ENCODE data around the gene FDXACB1. TPM values are rescaled to one million over a fixed set of nuclear protein-coding genes. Genes with fewer than 3 reads are reported as not detected.

Gene FDXACB1
- total RNA-seq, 2 donors from 2014 or later = 2.1 TPM; not detected in 1

- H3K4me3 ChIP-seq = no peak overlapping the region
- intact Hi-C loops (cut with DNase I) = no loop called here
- DNase-seq (no peak), ATAC-seq (no peak)
- peaks cover 4% of the 10 kb centered on the region for H3K4me1 ChIP-seq
- H3K36me3 ChIP-seq (replicated peaks in 1 of 2; ENCODE audit: insufficient read depth in 1 of 2, low read depth in 2 of 2) = peaks cover 0 to 11% of the 10 kb centered on the region in 2 donors
- TF ChIP-seq CTCF (IDR thresholded peaks at IDR 0.05) (no peak), POLR2A (IDR thresholded peaks at IDR 0.05) (no peak)
- no peaks in the 10 kb centered on the region for H3K9me3 ChIP-seq
- no peak overlapping the region for H3K27ac ChIP-seq
- 74 to 93% methylated on average over 1 of the region's 1 CpG for WGBS, 2 donors
- no peaks in the 10 kb centered on the region for H3K27me3 ChIP-seq
These were observed 38.8 kb downstream of the FDXACB1 start for GRCh38 chr11:111840143-111840542.

- intact Hi-C loops (cut with DNase I) = loop anchor here (5.0 kb wide), 1 partner anchor 256 kb away; no protein-coding TSS in a partner anchor
- Histone ChIP-seq H3K4me3 (no peak overlapping the region), H3K9me3 (no peaks in the 10 kb centered on the region), H3K4me1 (peaks cover 4% of the 10 kb centered on the region), H3K27ac (no peak overlapping the region), H3K36me3 (replicated peaks in 1 of 2; ENCODE audit: insufficient read depth in 1 of 2, low read depth in 2 of 2) (peaks cover 0 to 6% of the 10 kb centered on the region in 2 donors), H3K27me3 (no peaks in the 10 kb centered on the region)
- WGBS, 2 donors = 91 to 93% methylated on average over 5 of the region's 5 CpGs
- DNase-seq = no peak
- no peak for ATAC-seq
- no peak for TF ChIP-seq CTCF (IDR thresholded peaks at IDR 0.05)
- TF ChIP-seq POLR2A (IDR thresholded peaks at IDR 0.05) = no peak
These were observed 40.9 kb downstream of the FDXACB1 start for GRCh38 chr11:111838054-111838453.

GRCh38 chr11:111837366-111837891 is 41.5 kb downstream of the FDXACB1 start:
- Histone ChIP-seq H3K27me3 (no peaks in the 10 kb centered on the region), H3K36me3 (replicated peaks in 1 of 2; ENCODE audit: insufficient read depth in 1 of 2, low read depth in 2 of 2) (peaks cover 0 to 6% of the 10 kb centered on the region in 2 donors), H3K9me3 (no peaks in the 10 kb centered on the region), H3K4me1 (peaks cover 4% of the 10 kb centered on the region), H3K4me3 (no peak overlapping the region), H3K27ac (no peak overlapping the region)
- WGBS, 2 donors = 85 to 89% methylated on average over 5 of the region's 5 CpGs
- ATAC-seq (no peak), DNase-seq (no peak)
- intact Hi-C loops (cut with DNase I) = loop anchor here (5.0 kb wide), 1 partner anchor 255 kb away; no protein-coding TSS in a partner anchor
- TF ChIP-seq CTCF (IDR thresholded peaks at IDR 0.05) (no peak), POLR2A (IDR thresholded peaks at IDR 0.05) (no peak)

DNA sequence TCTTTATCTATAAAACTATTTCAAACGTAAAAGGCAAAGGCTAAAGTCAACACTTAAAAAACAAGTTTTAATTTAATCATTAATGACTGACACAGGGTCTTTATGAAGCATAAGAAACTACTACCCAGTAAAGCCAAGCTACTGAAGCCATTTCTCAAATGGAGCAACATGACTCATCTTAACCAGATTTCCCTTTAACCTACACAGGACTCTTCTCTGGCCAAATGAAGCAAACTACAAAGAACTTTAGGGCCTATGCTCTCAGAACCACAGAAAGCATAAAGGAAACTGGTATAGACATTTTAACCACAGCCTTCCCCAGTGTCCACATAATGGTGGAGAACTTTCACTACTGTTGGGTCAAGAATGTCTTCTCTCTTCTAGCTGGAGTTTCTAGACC is 42.2 kb downstream of the FDXACB1 start:
- no peak for ATAC-seq
- H3K4me1 ChIP-seq = peaks cover 4% of the 10 kb centered on the region
- WGBS, 2 donors = 21 to 30% methylated on average over 1 of the region's 1 CpG
- H3K27me3 ChIP-seq = no peaks in the 10 kb centered on the region
- H3K27ac ChIP-seq = peak overlapping the region in 1 of 4 donors; percentile 5
- DNase-seq = no peak
- H3K36me3 ChIP-seq (replicated peaks in 1 of 2; ENCODE audit: insufficient read depth in 1 of 2, low read depth in 2 of 2) = peaks cover 0 to 6% of the 10 kb centered on the region in 2 donors
- TF ChIP-seq POLR2A (IDR thresholded peaks at IDR 0.05) = no peak
- no peak for TF ChIP-seq CTCF (IDR thresholded peaks at IDR 0.05)
- no peak overlapping the region for H3K4me3 ChIP-seq
- intact Hi-C loops (cut with DNase I) = loop anchor here (5.0 kb wide), 1 partner anchor 254 kb away; no protein-coding TSS in a partner anchor
- no peaks in the 10 kb centered on the region for H3K9me3 ChIP-seq

DNA sequence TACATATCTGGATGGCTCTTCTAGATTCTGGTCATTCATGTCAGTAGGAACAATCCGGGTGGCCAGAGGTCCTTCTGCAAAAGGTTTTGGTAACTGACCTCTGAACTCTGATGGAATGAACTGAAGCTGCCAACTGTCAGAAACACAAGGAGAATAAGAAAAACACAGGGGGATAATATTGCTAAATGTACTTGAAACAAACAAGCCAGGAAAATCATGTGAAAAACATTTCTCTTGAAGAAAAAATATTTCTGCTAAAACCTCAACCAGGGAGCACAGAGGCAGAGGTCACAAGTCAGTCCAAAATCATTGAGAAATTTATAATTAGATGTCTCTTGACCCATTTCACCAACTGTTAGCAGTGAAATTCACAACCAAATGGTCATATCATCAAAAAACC is 42.8 kb downstream of the FDXACB1 start:
- intact Hi-C loops (cut with DNase I) = loop anchor here (5.0 kb wide), 1 partner anchor 254 kb away; no protein-coding TSS in a partner anchor
- Histone ChIP-seq H3K4me3 (no peak overlapping the region), H3K27me3 (no peaks in the 10 kb centered on the region), H3K36me3 (replicated peaks in 1 of 2; ENCODE audit: insufficient read depth in 1 of 2, low read depth in 2 of 2) (peaks cover 1 to 6% of the 10 kb centered on the region in 2 donors), H3K4me1 (peaks cover 1% of the 10 kb centered on the region), H3K27ac (no peak overlapping the region), H3K9me3 (no peaks in the 10 kb centered on the region)
- DNase-seq (no peak), ATAC-seq (no peak)
- WGBS, 2 donors = 78 to 82% methylated on average over 1 of the region's 1 CpG
- TF ChIP-seq POLR2A (IDR thresholded peaks at IDR 0.05) (no peak), CTCF (IDR thresholded peaks at IDR 0.05) (no peak)
